IPS-11a (cell line): ENCODE data around the gene DIAPH1.

Source experiments
- H3K4me3 ChIP-seq: one replicate; pipeline ENCODE4 v1.5.1; 2013; ENCODE audit warnings: low read depth, low read length, control low read depth

Gene DIAPH1

GRCh38 chr5:141508440-141508797 is 110.4 kb downstream of the DIAPH1 start:
- H3K4me3 ChIP-seq, result no peak overlapping the region

GRCh38 chr5:141507387-141508091 is 111.3 kb downstream of the DIAPH1 start:
- no peak overlapping the region for H3K4me3 ChIP-seq

GRCh38 chr5:141506381-141507155 is 112.2 kb downstream of the DIAPH1 start:
- H3K4me3 ChIP-seq, result no peak overlapping the region

GRCh38 chr5:141504216-141504615 is 114.6 kb downstream of the DIAPH1 start:
- H3K4me3 ChIP-seq, result no peak overlapping the region

- H3K4me3 ChIP-seq, result no peak overlapping the region
Observed at GRCh38 chr5:141503681-141504080, 115.1 kb downstream of the DIAPH1 start.

DNA sequence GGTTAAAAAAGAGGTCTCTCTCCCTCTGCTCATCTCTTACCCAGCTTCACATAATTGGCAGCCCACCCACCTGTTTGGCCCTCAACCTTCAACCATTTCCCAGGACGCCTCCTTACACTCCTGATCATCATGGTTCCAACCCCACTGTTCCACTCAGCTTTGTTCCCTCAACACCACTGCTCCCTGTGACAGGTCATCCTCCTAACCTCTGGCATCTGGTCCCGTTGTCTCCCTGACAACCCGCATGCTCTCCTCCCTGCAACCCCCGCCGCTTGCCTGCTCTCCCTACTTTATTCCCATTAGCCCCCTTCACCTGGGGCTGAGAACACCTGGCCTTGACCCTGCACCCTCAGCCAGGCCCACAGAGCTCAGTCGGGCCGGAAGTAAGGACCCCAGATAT is 117.0 kb downstream of the DIAPH1 start:
- no peak overlapping the region for H3K4me3 ChIP-seq

- H3K4me3 ChIP-seq, result no peak overlapping the region
Observed at GRCh38 chr5:141496038-141496437, 122.8 kb downstream of the DIAPH1 start.

GRCh38 chr5:141495453-141495811 is 123.4 kb downstream of the DIAPH1 start:
- no peak overlapping the region for H3K4me3 ChIP-seq

DNA sequence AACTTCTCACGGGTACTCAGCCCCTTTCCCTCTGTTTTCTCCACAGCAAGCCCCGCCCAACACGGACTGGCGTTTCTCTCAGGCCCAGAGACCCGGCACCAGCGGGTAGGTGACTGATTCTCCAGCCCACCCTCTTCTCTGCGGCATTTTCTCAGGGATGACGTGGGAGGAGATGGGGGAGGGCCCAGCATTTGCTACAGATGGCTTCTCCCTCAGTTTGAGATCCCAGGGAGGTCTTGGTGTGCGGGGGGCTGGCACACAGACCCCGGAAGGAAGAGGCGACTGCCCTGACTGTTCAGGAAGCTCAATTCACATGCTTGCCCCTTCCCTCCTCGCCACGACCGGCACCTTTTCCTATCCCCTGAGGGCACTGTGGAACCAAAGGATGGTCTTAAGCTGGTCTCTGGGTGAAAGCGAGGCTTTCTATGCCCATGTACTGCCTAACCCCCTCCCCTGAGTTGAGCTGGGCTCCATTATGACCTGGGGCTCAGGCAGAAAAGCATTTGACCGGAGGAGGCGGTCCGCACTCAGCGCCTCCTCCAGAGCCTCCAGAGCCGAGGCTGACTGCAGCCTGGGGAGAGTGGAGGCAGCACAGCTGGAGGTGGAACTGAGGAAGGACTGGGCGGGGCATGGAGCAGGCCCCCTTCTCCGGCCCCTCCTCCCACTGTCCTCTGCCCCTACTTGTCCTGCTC is 123.9 kb downstream of the DIAPH1 start:
- H3K4me3 ChIP-seq, result no peak overlapping the region

- H3K4me3 ChIP-seq, result no peak overlapping the region
Observed at GRCh38 chr5:141493500-141494422, 125.0 kb downstream of the DIAPH1 start.

DNA sequence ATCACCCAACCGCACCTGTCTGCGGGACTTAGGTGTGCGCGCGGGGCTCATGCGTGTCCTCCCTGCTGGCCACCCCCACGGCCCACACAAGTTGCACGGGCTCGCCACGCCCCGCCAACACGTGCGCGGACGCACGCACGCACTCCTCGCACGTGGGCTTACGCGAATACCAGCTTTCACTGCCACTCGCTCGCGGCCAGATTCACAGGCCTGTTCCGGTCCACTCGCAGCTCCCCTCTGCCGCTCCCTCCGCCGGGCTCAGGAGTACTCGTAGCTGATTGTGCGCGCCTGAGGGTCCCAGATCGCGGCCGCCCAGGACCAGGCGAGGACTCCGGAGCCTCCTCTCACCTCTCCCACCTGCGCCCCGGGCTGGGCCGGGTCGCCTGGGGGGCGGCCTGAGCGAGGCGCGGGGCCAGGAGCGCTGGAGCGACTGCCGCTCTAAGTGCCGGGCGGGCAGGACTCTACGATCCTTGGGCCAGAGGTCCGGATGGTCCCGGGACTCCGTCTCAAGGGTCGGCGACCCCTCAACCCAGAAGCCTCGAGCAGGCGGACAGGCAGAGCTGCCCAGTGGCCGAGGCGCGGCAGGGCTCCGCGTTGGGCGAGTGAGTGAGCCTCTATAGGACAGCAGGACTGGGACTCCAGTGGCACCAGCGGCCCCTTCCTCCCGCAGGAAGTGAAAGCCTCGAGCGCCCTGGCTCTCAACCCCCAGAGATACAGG is 126.5 kb downstream of the DIAPH1 start:
- peak overlapping the region; percentile 17 for H3K4me3 ChIP-seq

DNA sequence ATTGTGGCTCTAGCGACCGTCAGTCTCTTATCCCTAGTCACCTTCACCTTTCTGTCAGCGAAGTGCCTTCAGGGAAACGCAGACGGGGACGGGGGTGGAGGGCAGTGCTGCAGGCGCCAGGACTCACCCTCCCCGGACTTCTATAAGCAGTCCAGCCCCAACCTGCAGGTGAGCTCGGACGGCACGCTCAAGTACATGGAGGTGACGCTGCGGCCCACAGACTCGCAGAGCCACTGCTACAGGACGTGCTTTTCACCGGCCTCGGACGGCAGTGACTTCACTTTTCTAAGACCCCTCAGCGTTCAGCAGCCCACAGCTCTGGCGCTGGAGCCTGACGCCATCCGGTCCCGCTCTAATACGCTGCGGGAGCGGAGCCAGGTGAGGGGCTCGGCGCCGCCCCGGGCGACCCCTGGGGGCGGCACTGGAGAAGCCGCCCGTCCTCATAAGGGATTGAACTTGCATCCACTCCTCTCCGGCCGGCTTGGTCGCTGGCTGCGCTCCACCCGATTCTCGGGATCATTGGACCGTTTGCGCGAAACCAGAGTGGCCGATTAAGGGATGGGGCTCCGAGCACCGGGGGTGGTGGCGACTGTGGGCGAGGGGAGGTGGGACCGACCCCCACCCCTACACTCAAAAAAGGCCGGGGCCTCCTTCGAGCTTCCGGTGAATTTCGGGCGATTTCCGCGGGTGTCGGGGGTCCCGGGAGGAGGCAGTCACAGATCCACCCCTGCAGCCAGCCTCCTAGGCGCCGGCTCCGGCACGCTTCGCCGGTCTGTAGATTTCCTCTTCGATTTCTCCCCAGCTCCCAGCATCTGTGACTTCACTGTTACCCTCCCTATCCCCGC is 127.3 kb downstream of the DIAPH1 start:
- peak overlapping the region; percentile 17 for H3K4me3 ChIP-seq

DNA sequence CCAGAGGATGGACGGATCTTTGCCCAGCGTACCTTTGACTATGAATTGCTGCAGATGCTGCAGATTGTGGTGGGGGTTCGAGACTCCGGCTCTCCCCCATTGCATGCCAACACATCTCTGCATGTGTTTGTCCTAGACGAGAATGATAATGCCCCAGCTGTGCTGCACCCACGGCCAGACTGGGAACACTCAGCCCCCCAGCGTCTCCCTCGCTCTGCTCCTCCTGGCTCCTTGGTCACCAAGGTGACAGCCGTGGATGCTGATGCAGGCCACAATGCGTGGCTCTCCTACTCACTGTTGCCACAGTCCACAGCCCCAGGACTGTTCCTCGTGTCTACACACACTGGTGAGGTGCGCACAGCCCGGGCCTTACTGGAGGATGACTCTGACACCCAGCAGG is 128.0 kb downstream of the DIAPH1 start:
- no peak overlapping the region for H3K4me3 ChIP-seq

- no peak overlapping the region for H3K4me3 ChIP-seq
Observed at GRCh38 chr5:141490271-141490670, 128.5 kb downstream of the DIAPH1 start.

DNA sequence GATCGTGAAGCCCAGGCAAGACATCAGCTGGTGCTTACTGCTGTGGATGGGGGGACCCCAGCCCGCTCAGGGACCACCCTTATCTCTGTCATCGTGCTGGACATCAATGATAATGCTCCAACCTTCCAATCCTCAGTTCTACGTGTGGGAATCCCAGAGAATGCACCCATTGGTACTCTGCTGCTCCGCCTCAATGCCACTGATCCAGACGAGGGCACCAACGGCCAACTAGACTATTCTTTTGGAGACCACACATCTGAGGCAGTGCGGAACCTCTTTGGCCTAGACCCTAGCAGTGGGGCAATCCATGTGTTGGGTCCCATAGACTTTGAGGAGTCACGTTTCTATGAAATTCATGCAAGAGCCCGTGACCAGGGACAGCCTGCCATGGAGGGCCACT is 129.0 kb downstream of the DIAPH1 start:
- H3K4me3 ChIP-seq, result no peak overlapping the region

DNA sequence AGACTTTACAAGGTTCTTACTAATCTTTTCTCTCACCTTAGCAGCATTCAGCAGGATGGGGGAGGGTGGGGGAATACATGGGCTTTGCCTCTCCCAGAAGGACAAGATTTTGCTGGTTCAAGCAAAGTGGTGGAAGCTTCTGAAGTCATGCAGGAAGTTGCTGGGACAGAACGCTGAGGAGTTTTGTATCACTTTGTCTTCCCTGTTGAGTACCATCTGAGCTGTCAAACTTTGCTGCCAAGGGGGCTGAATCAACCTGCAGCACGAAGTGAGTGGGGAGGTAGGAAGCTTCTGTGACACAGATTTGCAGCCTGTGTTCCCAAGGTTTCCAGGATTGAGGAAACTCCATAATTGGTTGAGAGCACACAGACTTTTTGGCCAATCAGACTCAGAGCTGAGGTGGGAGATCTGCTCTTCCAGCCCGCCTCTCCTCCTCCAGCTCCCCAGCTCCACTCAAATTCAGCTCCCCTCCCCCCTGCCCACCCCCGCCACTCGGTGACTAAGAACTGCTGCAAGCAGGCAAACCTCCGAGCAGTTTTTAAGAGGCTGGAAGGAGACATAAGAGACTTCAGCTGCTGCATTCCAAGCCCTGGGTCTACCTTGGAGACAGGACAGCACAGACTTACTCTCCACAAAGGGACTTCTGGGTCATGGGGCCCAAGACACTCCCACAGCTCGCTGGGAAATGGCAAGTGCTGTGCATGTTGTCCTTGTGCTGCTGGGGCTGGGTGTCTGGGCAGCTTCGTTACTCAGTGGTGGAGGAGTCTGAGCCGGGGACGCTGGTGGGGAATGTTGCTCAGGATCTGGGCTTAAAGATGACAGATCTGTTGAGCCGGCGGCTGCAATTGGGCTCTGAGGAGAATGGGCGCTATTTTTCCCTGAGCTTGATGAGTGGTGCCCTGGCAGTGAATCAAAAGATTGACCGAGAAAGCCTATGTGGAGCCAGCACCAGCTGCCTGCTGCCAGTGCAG is 129.9 kb downstream of the DIAPH1 start, which contains the start of gene PCDHGC5:
TSS of gene PCDHGC5 (plus strand) at position 491 of the 971 bp plus-strand sequence. CDS start at position 651, 160 bp downstream.
- no peak within 1 kb of the TSS for H3K4me3 ChIP-seq

DNA sequence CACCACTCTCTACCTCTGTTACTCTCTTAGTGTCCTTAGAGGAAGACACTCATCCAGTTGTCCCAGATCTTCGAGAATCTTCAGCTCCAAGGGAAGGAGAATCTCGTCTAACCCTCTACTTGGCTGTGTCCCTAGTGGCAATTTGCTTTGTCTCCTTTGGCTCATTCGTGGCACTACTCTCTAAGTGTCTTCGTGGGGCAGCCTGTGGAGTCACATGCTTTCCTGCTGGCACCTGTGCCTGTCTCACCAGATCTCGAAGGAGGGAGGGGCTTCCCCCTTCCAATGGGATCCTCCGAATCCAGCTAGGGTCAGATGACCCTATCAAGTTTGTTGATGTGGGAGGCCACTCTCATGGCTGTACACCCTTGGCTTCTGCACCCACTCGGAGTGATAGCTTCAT is 131.7 kb downstream of the DIAPH1 start:
- H3K4me3 ChIP-seq, result no peak overlapping the region

DNA sequence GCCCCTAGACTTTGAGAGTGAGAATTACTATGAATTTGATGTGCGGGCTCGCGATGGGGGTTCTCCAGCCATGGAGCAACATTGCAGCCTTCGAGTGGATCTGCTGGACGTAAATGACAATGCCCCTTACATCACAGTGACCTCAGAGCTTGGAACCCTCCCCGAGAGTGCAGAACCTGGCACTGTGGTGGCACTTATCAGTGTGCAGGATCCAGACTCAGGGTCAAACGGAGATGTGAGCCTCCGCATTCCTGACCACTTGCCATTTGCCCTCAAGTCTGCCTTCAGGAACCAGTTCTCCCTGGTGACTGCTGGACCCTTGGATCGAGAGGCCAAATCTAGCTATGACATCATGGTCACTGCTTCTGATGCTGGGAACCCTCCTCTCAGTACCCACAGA is 132.7 kb downstream of the DIAPH1 start:
- no peak overlapping the region for H3K4me3 ChIP-seq
